Liver (tissue), 9 donors: ENCODE results near the gene UBL4A. TPM values are rescaled to one million over a fixed set of nuclear protein-coding genes. Genes with fewer than 3 reads are reported as not detected.

Experiments used
- DNase-seq: peaks from one replicate; pipeline ENCODE4 v3.0.0-alpha.2; 2017; ENCODE audit warnings: low spot score
- H3K27ac ChIP-seq, 2 donors: one replicate each; pipeline ENCODE4 v1.7.0; 2013; ENCODE audit warnings: inconsistent platforms in 2 of 2, low read length in 2 of 2, control low read depth in 1 of 2, low read depth in 1 of 2, mild to moderate bottlenecking in 1 of 2
- H3K27me3 ChIP-seq, 4 donors: one replicate each; pipeline versions ENCODE4 v1.6.1 to v1.7.0; 2013; ENCODE audit warnings: low read length in 3 of 4, inconsistent platforms in 1 of 4, mild to moderate bottlenecking in 1 of 4, moderate library complexity in 1 of 4; ENCODE audit not compliant: control insufficient read depth in 4 of 4, insufficient read depth in 4 of 4
- H3K36me3 ChIP-seq, 4 donors: one replicate each; pipeline versions ENCODE4 v1.6.1 to v1.7.0; 2013; ENCODE audit warnings: low read length in 3 of 4, mild to moderate bottlenecking in 3 of 4, low read depth in 1 of 4, moderate library complexity in 1 of 4; ENCODE audit not compliant: control insufficient read depth in 4 of 4, insufficient read depth in 3 of 4
- H3K4me1 ChIP-seq, 4 donors: one replicate each; pipeline versions ENCODE4 v1.6.1 to v1.7.0; 2013; ENCODE audit warnings: low read length in 3 of 4, mild to moderate bottlenecking in 3 of 4, moderate library complexity in 1 of 4; ENCODE audit not compliant: control insufficient read depth in 4 of 4, insufficient read depth in 4 of 4
- H3K4me3 ChIP-seq, 3 donors: one replicate each; pipeline versions ENCODE4 v1.6.1 to v1.7.0; 2013; ENCODE audit warnings: low read length in 3 of 3, control low read depth in 1 of 3, low read depth in 1 of 3, mild to moderate bottlenecking in 1 of 3
- H3K9ac ChIP-seq, 2 donors: one replicate each; pipeline ENCODE4 v1.7.0; 2013; ENCODE audit warnings: low read length in 2 of 2, mild to moderate bottlenecking in 2 of 2, moderate library complexity in 2 of 2, control low read depth in 1 of 2, low read depth in 1 of 2
- H3K9me3 ChIP-seq, 4 donors: one replicate each; pipeline versions ENCODE4 v1.6.1 to v1.7.0; 2013; ENCODE audit warnings: low read length in 3 of 4; ENCODE audit not compliant: control insufficient read depth in 4 of 4
- ATF3 ChIP-seq: IDR thresholded peaks from 2 replicates; pipeline ENCODE4 v1.6.1; 2016; ENCODE audit warnings: antibody characterized with exemption
- CTCF ChIP-seq: fragments of 150-350 bp; IDR thresholded peaks from 2 replicates; pipeline ENCODE4 v1.5.1; 2017; ENCODE audit warnings: improper control_type of control experiment, low read depth, low read length; ENCODE audit not compliant: missing input control
- EGR1 ChIP-seq, 2 donors: IDR thresholded peaks; 2 replicates each; pipeline ENCODE4 v1.6.1; 2016 to 2018; ENCODE audit warnings: antibody characterized with exemption in 2 of 2, low read depth in 2 of 2
- FOXA1 ChIP-seq: IDR thresholded peaks from 2 replicates; pipeline ENCODE4 v1.6.1; 2016; ENCODE audit warnings: antibody characterized with exemption
- FOXA2 ChIP-seq: IDR thresholded peaks from 2 replicates; pipeline ENCODE4 v1.6.1; 2016; ENCODE audit warnings: antibody characterized with exemption
- HNF4G ChIP-seq: IDR thresholded peaks from 2 replicates; pipeline ENCODE4 v1.6.1; 2016; ENCODE audit warnings: antibody characterized with exemption
- JUND ChIP-seq, 2 donors: IDR thresholded peaks; 2 replicates each; pipeline ENCODE4 v1.6.1; 2016; ENCODE audit warnings: antibody characterized with exemption in 2 of 2
- MAX ChIP-seq: IDR thresholded peaks from 2 replicates; pipeline ENCODE4 v1.6.1; 2016; ENCODE audit warnings: antibody characterized with exemption
- RAD21 ChIP-seq, 2 donors: IDR thresholded peaks; 2 replicates each; pipeline ENCODE4 v1.6.1; 2016; ENCODE audit warnings: antibody characterized with exemption in 2 of 2, mild to moderate bottlenecking in 2 of 2
- RXRA ChIP-seq, 2 donors: IDR thresholded peaks; 2 replicates each; pipeline ENCODE4 v1.6.1; 2017 to 2018; ENCODE audit warnings: antibody characterized with exemption in 2 of 2, mild to moderate bottlenecking in 1 of 2
- SP1 ChIP-seq: IDR thresholded peaks from 2 replicates; pipeline ENCODE4 v1.6.1; 2018; ENCODE audit warnings: antibody characterized with exemption, mild to moderate bottlenecking
- TAF1 ChIP-seq: conservative IDR thresholded peaks from 2 replicates; pipeline ENCODE4 v1.6.1; 2016; ENCODE audit warnings: antibody characterized with exemption, mild to moderate bottlenecking
- YY1 ChIP-seq: IDR thresholded peaks from 2 replicates; pipeline ENCODE4 v1.6.1; 2016; ENCODE audit warnings: antibody characterized with exemption, mild to moderate bottlenecking
- ZBTB33 ChIP-seq: IDR thresholded peaks from 2 replicates; pipeline ENCODE4 v1.6.1; 2016; ENCODE audit warnings: antibody characterized with exemption
- WGBS: extraction: QIAGEN DNeasy Blood & Tissue Kit; methylation state at CpG from one replicate; pipeline ENCODE4 v1.1.7; 2013; 5-methylcytosine and 5-hydroxymethylcytosine counted together
- polyA plus RNA-seq, 2 donors: library from polyadenylated mRNA; stranded (reverse) in 1 of 2; unstranded in 1 of 2; fragments of 200-250 nt in 1 of 2; fragments of >200 nt in 1 of 2; fragmentation: Nextera tagmentation in 1 of 2; extraction: Ambion mirVana in 1 of 2; gene quantifications; one replicate each; pipeline versions ENCODE4 v1.2.1 to v1.2.3, GENCODE V29; 2013 to 2015
- total RNA-seq, 2 donors: library from RNA; depleted of rRNA; stranded (reverse); fragments of >200 nt; gene quantifications; one replicate each; pipeline ENCODE4 v1.2.3, GENCODE V29; 2014
- donor health status: healthy.
- donor health status: healthy.
- donor health status: healthy.
- donor health status: healthy.
- donor health status: healthy.

Gene UBL4A
- total and polyA plus RNA-seq, 4 donors: 13.9 to 22.2 (median 20.8) TPM

- H3K4me1 ChIP-seq: peaks cover 10 to 18% (median 14%) of the 10 kb centered on the region in 4 donors
- no peak for DNase-seq
- H3K9me3 ChIP-seq: no peaks in the 10 kb centered on the region
- peak overlapping the region; percentile 37 to 50 for H3K27ac ChIP-seq
- no peak overlapping the region for H3K9ac ChIP-seq
- peaks cover 3 to 10% (median 5%) of the 10 kb centered on the region in 4 donors for H3K36me3 ChIP-seq
- WGBS: 17% methylated on average over 52 of the region's 78 CpGs
- peak overlapping the region in 2 of 3 donors; percentile 26 to 75 for H3K4me3 ChIP-seq
- no peaks in the 10 kb centered on the region for H3K27me3 ChIP-seq
- TF ChIP-seq ZBTB33: no peak
- no peak for TF ChIP-seq TAF1
- no peak for TF ChIP-seq HNF4G
These were observed 49.9 kb downstream of the UBL4A start for GRCh38 chrX:154436374-154436982.

- Histone ChIP-seq H3K9ac (no peak overlapping the region), H3K4me1 (peaks cover 10 to 20% (median 14%) of the 10 kb centered on the region in 4 donors), H3K9me3 (no peaks in the 10 kb centered on the region), H3K36me3 (peaks cover 3 to 10% (median 5%) of the 10 kb centered on the region in 4 donors), H3K27ac (no peak overlapping the region), H3K27me3 (no peaks in the 10 kb centered on the region), H3K4me3 (no peak overlapping the region)
- WGBS: 96% methylated on average over 19 of the region's 19 CpGs
- TF ChIP-seq RAD21 (IDR thresholded peaks at IDR 0.05) (no peak), MAX (no peak), CTCF (no peak), FOXA2 (no peak), EGR1 (IDR thresholded peaks at IDR 0.05; ENCODE audit: low read depth in 2 of 2) (no peak), RXRA (IDR thresholded peaks at IDR 0.05) (no peak), HNF4G (no peak), JUND (IDR thresholded peaks at IDR 0.05) (no peak), YY1 (no peak), TAF1 (no peak), SP1 (no peak), ZBTB33 (no peak), ATF3 (no peak), FOXA1 (no peak)
- no peak for DNase-seq
These were observed 51.2 kb downstream of the UBL4A start for GRCh38 chrX:154435171-154435733.
